GM20431 (cell line): Measurements from ENCODE around the gene PPP1R9B.

Source experiments
- in situ Hi-C: fragments of 300-500 bp; cut with MseI, MboI; formaldehyde crosslinking; loops from one replicate; pipeline ENCODE4 v1.15.0; 2020; ENCODE audit warnings: low sequenced_read_pairs; ENCODE audit not compliant: unreplicated experiment

Gene PPP1R9B

DNA sequence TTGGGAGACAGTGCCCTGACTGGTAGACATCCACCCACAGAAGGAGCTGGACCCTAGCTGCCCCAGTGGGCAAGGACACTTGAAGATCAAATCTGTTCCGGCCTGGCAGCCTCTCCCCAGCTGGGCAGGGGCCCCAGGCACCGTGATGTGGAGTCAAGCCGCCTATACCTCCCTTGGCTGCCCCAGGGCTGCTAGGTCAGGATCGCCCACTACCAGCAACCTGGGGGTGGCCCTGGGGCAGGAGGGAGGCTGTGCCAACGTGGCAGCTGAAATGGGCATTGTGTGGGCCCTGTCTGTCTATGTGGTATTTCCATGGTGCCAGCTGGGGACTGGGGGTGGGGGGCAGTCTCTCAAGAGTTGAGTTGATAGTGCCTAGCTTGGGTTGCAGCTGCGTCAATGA lies 54.4 kb downstream of the PPP1R9B start:
- in situ Hi-C loops, result no loop called here

DNA sequence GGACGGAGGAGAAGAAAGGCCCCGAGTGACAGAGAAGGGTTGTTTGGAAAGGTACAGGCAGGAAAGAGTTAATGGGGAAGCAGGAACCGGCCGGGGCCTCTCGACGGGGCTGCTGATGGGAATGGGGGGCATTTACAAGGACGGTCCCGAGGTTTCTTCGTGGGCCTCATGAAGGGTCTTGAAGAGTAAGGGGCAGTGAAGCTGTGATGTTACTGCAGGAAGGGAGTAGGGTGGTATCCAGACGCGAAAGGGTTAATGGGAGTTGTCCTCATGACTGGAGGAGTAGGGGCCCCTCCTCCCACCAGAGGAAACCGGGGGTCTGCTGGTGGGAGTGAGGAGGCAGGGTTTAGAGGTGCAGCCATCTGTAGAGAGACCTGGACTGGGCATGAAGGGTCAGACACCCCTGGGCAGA lies 54.8 kb downstream of the PPP1R9B start:
- in situ Hi-C loops, result no loop called here

DNA sequence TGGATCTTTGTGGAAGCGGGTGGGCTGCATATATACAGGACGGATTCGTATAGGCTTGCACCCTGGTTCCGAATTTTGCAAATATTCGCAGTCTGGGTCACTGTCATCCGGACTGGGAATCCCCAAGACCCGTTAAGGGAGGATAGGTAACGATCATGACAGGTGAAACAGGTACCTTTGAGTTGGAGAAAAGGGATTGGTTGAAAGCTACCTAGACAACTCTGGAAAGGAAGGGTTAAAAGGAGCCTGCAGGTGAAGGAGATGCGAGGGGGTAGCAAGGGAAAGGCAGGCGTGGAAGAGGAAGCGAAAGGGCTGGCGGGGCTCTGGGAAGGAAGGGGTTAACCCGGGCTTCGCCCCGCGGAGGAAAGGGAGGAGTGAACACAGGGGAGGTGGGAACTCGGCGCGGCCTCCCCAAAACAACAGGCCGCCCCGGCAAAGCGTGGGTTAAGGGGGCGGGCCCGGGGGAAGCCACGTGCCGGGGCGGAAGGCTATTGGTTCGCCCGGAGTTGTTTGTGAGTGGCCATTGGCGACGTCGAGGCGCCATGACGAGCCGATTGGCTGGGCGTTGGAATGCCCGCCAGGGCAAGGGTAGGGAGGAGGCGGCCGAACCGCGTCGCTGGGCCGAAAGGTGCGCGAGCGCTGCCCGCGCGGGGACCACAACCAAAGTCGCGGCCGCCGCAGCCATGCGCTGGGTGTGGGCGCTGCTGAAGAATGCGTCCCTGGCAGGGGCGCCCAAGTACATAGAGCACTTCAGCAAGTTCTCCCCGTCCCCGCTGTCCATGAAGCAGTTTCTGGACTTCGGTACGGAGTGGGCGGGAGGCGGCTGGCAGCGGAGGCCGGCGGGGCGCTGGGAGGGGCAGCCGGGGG lies 55.5 kb downstream of the PPP1R9B start, which contains the start of gene PDK2:
Gene PDK2, plus strand, starts transcription at position 599 of the 867 bp plus-strand sequence. Its CDS starts 85 bp downstream, at position 684.
- in situ Hi-C loops, result no loop called here

DNA sequence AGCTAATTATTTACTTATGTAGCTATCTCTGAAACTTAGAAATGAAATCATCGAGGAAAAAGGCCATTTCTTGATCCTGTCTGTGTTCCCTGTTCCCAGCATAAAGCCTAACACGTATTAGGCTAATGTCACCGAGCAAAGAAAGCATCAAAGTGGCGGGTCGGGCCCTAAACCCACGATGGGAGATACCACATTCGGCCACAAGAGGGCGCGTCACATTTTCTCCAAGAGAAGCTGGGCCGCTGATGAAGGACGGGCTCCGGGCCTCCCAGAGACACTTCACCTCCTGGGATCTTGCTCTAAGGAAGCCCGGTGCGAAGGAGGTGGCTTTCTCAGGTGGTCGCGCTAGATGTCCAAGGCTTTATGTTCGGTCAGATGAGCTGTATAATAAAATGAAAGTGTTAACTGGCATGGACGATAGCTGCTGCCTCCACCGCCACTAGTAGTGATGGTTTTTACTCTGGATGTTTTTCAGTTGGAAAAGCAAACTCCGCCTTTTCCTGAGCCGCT lies 56.2 kb downstream of the PPP1R9B start:
- in situ Hi-C loops, result no loop called here

DNA sequence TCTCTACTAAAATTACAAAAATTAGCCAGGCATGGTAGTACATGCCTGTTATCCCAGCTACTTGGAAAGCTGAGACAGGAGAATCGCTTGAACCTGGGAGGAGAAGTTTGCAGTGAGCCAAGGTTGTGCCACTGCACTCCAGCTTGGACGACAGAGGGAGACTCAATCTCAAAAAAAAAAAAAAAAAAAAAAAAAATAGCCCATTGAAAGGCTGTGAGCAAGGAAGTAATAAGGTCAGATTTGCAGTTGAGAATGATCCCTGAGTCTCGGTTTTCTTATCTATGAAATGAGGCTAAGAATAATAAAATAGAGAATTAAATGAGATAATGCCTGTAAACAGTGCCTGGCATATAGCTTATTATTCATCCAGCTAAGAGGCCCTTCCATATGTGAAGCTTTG lies 56.7 kb downstream of the PPP1R9B start:
- in situ Hi-C loops, result no loop called here

DNA sequence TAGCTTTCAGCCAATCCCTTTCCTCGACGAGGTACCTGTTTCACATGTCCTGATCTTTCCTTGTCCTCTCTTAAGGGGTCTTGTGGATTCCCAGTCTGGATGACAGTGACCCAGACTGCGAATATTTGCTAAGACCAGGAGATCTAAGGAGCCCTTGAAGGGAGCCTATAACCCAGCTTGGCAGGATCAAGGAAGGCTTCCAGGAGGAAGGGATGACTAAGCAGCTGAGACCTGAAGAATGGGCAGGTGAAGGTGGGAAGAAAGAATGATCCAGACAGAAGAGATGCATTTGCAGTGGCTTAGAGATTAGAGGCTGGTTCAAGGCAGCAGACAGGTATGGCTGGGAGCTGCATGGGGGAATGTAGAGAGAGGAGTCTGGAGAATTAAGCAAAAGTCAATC lies 57.2 kb downstream of the PPP1R9B start:
- in situ Hi-C loops, result no loop called here

DNA sequence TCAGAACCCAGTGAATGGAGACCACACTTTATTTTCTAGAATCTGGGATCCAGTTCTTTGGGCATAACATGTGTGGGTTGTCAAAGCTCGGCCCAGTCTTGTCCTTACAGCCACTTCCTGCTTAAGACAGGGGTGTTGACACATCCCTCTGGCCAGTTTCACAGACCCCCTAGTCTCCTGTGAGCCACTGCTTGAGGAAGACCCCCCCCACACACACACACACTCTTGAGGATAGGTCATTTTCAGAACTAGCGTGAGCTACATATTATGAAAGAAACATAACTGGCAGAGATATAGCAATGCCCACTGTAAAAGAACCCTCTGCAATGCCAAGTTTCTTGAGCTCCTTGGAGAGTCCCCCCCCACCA lies 58.6 kb downstream of the PPP1R9B start:
- in situ Hi-C loops, result no loop called here

DNA sequence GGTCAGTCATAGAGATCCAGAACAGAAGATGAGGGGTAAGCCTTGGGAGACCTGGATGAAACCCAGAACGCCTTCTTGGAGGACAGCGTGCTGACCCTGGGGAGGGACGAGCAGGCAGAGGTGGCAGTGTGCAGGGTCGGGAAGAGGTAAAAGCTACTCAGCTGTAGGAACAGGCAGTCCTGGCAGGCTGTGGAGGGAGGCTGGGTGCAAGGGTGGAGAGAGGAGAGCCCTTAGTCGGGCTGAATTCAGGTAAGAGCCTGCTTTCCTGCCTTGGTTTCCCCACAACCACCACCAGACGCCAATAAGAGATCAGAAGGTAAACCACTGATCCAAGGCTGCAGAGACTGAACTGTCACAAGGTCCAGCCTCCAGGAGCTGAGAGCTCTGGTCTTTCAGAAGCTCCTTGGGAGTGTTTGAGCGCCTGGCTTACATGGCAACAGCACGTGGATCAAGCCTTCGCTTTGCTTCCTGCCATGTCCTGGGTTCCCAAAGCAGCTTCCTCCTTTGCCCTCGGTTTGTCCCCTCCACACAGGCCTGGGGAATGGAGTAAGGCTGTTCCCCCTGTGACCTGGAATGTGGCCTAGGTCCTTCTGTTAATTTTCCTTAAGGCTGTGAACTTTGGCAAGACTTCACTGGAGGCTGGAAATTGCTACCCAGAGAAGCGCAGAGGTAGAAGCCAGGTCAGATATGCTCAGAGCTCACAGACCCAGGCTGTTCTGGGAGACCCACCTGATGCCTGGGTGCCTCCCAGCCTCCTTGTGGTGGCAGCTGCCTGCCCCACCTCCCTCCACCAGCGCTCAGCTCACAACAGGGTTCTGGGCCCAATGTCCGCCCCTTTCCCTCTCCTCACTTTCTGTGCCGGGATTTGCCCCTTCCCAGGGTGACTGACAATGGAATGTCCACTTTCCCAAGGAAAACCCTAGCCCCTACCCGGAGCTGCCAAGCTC lies 59.2 kb downstream of the PPP1R9B start:
- in situ Hi-C loops, result no loop called here

DNA sequence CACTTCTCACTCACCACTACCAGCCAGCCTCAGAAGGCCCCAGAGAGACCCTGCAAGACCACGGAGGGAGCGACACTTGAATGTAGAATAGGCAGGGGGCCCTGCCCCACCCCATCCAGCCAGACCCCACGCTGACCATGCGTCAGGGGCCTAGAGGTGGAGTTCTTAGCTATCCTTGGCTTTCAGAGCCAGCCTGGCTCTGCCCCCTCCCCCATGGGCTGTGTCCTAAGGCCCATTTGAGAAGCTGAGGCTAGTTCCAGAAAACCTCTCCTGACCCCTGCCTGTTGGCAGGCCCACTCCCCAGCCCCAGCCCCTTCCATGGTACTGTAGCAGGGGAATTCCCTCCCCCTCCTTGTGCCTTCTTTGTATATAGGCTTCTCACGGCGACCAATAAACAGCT lies 60.4 kb downstream of the PPP1R9B start:
- in situ Hi-C loops, result no loop called here

DNA sequence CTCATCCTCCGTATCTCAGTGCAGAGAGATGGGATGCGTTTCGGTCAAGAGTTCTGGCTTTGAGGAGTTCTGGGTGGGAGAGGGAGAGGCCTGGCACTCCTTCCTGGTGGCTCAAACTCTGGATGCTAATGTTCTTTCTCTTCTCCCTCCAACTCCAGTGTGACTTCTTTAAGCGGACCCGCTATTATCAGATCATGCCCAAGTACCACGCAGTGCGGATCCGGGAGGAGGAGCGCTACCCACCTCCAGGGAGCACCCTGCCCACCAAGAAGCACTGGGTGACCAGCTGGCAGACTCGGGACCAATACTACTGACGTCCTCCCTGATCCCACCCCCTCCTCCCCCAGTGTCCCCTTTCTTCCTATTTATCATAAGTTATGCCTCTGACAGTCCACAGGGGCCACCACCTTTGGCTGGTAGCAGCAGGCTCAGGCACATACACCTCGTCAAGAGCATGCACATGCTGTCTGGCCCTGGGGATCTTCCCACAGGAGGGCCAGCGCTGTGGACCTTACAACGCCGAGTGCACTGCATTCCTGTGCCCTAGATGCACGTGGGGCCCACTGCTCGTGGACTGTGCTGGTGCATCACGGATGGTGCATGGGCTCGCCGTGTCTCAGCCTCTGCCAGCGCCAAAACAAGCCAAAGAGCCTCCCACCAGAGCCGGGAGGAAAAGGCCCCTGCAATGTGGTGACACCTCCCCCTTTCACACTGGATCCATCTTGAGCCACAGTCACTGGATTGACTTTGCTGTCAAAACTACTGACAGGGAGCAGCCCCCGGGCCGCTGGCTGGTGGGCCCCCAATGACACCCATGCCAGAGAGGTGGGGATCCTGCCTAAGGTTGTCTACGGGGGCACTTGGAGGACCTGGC lies 61.3 kb downstream of the PPP1R9B start:
- in situ Hi-C loops, result loop anchor here (10.0 kb wide), 1 partner anchor 54 kb away; no protein-coding TSS in a partner anchor

DNA sequence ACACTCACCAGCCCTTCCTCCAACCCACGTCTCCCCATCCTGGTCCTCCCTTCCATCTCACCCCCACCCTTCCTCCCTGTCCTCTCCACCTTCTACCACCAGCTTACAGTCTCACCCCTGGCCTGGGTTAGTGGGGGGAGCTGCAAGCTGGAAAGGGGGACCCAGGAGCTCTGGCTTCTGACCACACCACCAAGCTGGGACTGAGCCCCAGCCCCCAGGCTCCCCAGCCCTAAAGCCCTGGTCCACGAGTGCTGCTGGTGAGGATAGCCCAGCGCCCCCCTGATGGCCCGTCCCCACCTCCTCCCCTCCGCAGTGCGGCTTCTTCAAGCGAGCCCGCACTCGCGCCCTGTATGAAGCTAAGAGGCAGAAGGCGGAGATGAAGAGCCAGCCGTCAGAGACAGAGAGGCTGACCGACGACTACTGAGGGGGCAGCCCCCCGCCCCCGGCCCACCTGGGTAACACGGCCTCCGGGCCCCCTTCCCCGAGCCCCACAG lies 62.5 kb downstream of the PPP1R9B start:
- in situ Hi-C loops, result loop anchor here (10.0 kb wide), 1 partner anchor 53 kb away; no protein-coding TSS in a partner anchor

DNA sequence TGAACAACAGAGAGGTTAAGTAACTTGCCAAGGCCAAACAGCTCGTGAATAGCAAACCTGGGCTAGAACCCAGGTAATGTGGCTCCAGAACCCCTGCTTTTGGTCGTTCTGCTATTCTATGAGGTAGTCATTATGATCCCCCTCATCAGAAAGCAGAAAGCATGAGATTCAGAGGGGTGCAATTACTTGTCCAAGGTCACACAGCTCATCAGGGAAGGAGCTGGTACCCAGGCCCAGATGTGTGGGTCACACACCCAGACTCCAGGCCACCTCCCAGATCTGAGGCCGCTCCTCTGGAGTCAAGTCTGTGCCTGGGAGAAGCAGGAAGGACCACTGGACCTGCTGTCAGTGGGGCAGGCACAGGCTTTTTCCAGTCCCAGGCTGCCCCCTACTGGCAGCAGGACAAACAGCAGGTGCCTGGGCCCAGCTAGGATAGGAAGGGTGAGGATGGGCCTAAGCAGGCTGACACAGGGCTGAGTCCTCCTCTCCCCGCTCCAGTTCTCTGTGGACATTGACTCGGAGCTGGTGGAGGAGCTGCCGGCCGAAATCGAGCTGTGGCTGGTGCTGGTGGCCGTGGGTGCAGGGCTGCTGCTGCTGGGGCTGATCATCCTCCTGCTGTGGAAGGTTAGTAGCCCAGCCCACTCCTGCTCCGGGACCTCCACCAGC lies 63.1 kb downstream of the PPP1R9B start:
- in situ Hi-C loops, result loop anchor here (10.0 kb wide), 1 partner anchor 53 kb away; no protein-coding TSS in a partner anchor
